OCI-LY7 (cell line): ENCODE measurements around the gene MCF2L2. TPM values are rescaled to one million over a fixed set of nuclear protein-coding genes. Genes with fewer than 3 reads are reported as not detected.

Experiments
- BruUV-seq: library from RNA; stranded (reverse); fragments of 400-500 nt; replicated peaks from 2 replicates; lab custom pipeline; 2021; lab: Mats Ljungman, UMichigan
- CTCF ChIA-PET: fragments of 300-600 bp; sonication (Branson Sonifier 250); formaldehyde crosslinking; loops from one replicate; lab custom pipeline; 2022; ENCODE audit warnings: antibody characterized with exemption; ENCODE audit not compliant: unreplicated experiment; lab: Charles Lee
- POLR2A ChIA-PET: fragments of 300-600 bp; sonication (Branson Sonifier 250); formaldehyde crosslinking; loops from one replicate; lab custom pipeline; 2022; ENCODE audit warnings: antibody characterized with exemption; lab: Charles Lee
- DNase-seq: peaks from one replicate; pipeline ENCODE4 v3.0.0-alpha.2; 2015; ENCODE audit warnings: low spot score
- H2AFZ ChIP-seq: fragments of 200-600 bp; sonication (generic), shearing (Covaris generic); 2 replicates; pipeline ENCODE4 v1.6.1; 2014; ENCODE audit warnings: mild to moderate bottlenecking, antibody characterized with exemption, low read length, moderate library complexity
- H3K27ac ChIP-seq: fragments of 200-600 bp; sonication (generic); 2 replicates; pipeline ENCODE4 v1.5.1; 2014; ENCODE audit warnings: mixed run types, low read depth, mild to moderate bottlenecking, moderate library complexity, low read length, inconsistent platforms; ENCODE audit not compliant: poor library complexity, severe bottlenecking
- H3K36me3 ChIP-seq: fragments of 200-600 bp; sonication (generic); 2 replicates; pipeline ENCODE4 v1.6.1; 2014; ENCODE audit warnings: mild to moderate bottlenecking, antibody characterized with exemption, low read length, moderate library complexity, mixed read lengths; ENCODE audit not compliant: insufficient read depth
- H3K4me1 ChIP-seq: fragments of 200-600 bp; sonication (generic); 2 replicates; pipeline ENCODE4 v1.5.1; 2014; ENCODE audit warnings: mild to moderate bottlenecking, low read length; ENCODE audit not compliant: insufficient read depth, poor library complexity, severe bottlenecking
- H3K4me2 ChIP-seq: fragments of 200-600 bp; sonication (generic); 2 replicates; pipeline ENCODE4 v1.6.1; 2014; ENCODE audit warnings: mild to moderate bottlenecking, low read length
- H3K4me3 ChIP-seq: fragments of 200-600 bp; sonication (generic); 2 replicates; pipeline ENCODE4 v1.5.1; 2014; ENCODE audit warnings: mild to moderate bottlenecking, low read depth, low read length; ENCODE audit not compliant: poor library complexity, severe bottlenecking
- H3K79me2 ChIP-seq: fragments of 200-600 bp; sonication (generic); 2 replicates; pipeline ENCODE4 v1.6.1; 2016; ENCODE audit warnings: low read depth, mild to moderate bottlenecking, low read length, moderate library complexity, mixed read lengths; ENCODE audit not compliant: insufficient read depth
- H3K9me2 ChIP-seq: fragments of 200-600 bp; sonication (generic); 2 replicates; pipeline ENCODE4 v1.6.1; 2016; ENCODE audit warnings: mild to moderate bottlenecking, low read length, mixed read lengths; ENCODE audit not compliant: insufficient read depth
- H3K9me3 ChIP-seq: fragments of 200-600 bp; sonication (generic); 2 replicates; pipeline ENCODE4 v1.6.1; 2014; ENCODE audit warnings: mild to moderate bottlenecking, mixed run types, low read length, mixed read lengths
- H4K20me1 ChIP-seq: fragments of 200-600 bp; sonication (generic); 2 replicates; pipeline ENCODE4 v1.6.1; 2014; ENCODE audit warnings: mild to moderate bottlenecking, antibody characterized with exemption, low read length, moderate library complexity, mixed read lengths; ENCODE audit not compliant: insufficient read depth
- EZH2phosphoT487 ChIP-seq: fragments of 200-600 bp; sonication (generic); IDR thresholded peaks from 2 replicates; pipeline ENCODE4 v1.6.1; 2018; ENCODE audit warnings: low read depth, borderline replicate concordance, mild to moderate bottlenecking, mixed run types, antibody characterized with exemption, low read length, moderate library complexity, mixed read lengths
- intact Hi-C: fragments of 100-400 bp; cut with micrococcal nuclease; formaldehyde crosslinking; loops from one replicate; pipeline ENCODE4 v1.10.0; 2022; ENCODE audit not compliant: unreplicated experiment
- total RNA-seq, 2 experiments: library from RNA; depleted of rRNA in 1 of 2; stranded (reverse); fragments of >200 nt in 1 of 2; shearing (Covaris generic) in 1 of 2; gene quantifications; 2 replicates each; pipeline ENCODE4 v1.2.3, GENCODE V29; 2014 to 2022
- TF ChIP-seq, protein P1 (sequence below): fragments of 200-600 bp; sonication (generic); conservative IDR thresholded peaks from 2 replicates; pipeline ENCODE4 v1.5.1; 2014; ENCODE audit warnings: mild to moderate bottlenecking, antibody characterized with exemption, low read length, moderate library complexity, mixed read lengths

The MCF2L2 gene
- total RNA-seq, 2 experiments from 2014 or later = 6.6 to 8.0 TPM

DNA sequence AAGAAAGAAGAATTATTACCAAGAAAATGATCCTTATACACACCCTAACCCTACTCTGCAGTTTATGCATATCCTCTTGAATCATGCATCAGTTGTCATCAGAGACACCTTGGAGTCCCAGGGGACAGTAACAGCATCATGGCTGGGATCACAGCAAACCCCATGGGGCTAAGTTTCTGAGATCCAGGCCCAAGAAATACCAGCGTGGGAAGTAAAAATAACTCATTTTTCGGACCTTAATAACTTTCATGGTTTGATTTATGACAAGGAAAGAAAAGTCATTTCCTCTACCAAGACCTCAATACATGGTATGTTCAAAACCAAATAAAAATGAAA is 214.2 kb downstream of the MCF2L2 start:
- Histone ChIP-seq H3K9me3 (no peaks in the 10 kb centered on the region), H3K79me2 (no peaks in the 10 kb centered on the region), H3K9me2 (no peaks in the 10 kb centered on the region), H3K4me3 (no peak overlapping the region), H3K4me2 (0 out of 2 replicates have a peak overlapping the region, but pooled peaks have one; percentile 24), H3K27ac (no peak overlapping the region), H3K4me1 (peaks cover 12% of the 10 kb centered on the region), H4K20me1 (no peaks in the 10 kb centered on the region), H3K36me3 (no peaks in the 10 kb centered on the region), H2AFZ (no peak overlapping the region)
- intact Hi-C loops = no loop called here
- ChIA-PET CTCF (no interaction called here), POLR2A (no interaction called here)
- no TSS peak for BruUV-seq
- TF ChIP-seq, protein P1, sequence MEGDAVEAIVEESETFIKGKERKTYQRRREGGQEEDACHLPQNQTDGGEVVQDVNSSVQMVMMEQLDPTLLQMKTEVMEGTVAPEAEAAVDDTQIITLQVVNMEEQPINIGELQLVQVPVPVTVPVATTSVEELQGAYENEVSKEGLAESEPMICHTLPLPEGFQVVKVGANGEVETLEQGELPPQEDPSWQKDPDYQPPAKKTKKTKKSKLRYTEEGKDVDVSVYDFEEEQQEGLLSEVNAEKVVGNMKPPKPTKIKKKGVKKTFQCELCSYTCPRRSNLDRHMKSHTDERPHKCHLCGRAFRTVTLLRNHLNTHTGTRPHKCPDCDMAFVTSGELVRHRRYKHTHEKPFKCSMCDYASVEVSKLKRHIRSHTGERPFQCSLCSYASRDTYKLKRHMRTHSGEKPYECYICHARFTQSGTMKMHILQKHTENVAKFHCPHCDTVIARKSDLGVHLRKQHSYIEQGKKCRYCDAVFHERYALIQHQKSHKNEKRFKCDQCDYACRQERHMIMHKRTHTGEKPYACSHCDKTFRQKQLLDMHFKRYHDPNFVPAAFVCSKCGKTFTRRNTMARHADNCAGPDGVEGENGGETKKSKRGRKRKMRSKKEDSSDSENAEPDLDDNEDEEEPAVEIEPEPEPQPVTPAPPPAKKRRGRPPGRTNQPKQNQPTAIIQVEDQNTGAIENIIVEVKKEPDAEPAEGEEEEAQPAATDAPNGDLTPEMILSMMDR = no peak
- no peak for TF ChIP-seq EZH2phosphoT487
- DNase-seq = peak; percentile 31

DNA sequence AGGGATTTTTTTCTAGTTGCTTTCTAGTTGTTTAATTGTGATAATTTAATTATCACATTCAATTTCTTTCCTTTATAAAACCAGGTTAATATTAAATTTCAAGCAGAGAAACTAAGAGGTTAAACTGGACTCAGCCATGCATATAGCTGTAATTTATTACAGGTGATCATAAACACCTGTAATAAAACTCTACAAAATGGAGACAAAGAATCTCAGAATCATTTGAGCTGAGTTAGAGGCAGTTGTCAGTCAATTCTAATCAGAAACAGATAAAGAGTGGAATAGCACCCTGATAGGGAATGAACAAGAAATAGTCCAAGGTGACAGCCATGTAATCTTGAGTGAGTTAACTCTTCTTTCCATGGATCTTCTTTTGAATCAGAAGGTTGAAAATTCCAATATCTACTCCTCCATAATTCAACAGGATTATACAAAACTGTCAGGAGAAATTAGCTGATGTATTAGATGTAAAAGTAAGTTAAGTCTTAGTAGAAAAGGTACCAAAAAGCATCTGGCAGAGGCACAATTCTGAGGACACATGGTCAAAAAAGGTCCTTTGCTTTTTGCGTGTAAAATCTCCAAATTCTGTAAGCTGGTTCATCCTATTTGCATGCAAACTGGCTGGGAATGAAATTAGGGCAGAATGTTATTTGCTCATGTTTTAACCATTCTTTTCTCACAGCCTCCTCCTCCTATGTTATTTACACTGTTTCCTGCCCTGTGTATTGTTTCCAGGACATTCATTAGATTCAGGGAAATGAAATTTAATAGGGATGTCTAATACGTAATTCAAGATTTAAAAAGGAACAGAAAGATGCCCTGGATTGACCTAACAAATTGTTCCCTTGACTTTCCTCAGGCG is 214.8 kb downstream of the MCF2L2 start:
- DNase-seq = no peak
- no peaks in the 10 kb centered on the region for H3K79me2 ChIP-seq
- ChIA-PET CTCF (no interaction called here), POLR2A (interaction anchor here (0.6 to 0.9 kb wide), 2 partner anchors 9 to 204 kb away, joined by 3 read pairs; no protein-coding TSS in a partner anchor)
- H3K4me2 ChIP-seq = 0 out of 2 replicates have a peak overlapping the region, but pooled peaks have one; percentile 24
- H2AFZ ChIP-seq = no peak overlapping the region
- H3K36me3 ChIP-seq = no peaks in the 10 kb centered on the region
- no TSS peak for BruUV-seq
- H4K20me1 ChIP-seq = no peaks in the 10 kb centered on the region
- H3K9me3 ChIP-seq = no peaks in the 10 kb centered on the region
- no peak overlapping the region for H3K27ac ChIP-seq
- no peak for TF ChIP-seq EZH2phosphoT487
- peaks cover 10% of the 10 kb centered on the region for H3K4me1 ChIP-seq
- no peaks in the 10 kb centered on the region for H3K9me2 ChIP-seq
- intact Hi-C loops = no loop called here
- H3K4me3 ChIP-seq = no peak overlapping the region

DNA sequence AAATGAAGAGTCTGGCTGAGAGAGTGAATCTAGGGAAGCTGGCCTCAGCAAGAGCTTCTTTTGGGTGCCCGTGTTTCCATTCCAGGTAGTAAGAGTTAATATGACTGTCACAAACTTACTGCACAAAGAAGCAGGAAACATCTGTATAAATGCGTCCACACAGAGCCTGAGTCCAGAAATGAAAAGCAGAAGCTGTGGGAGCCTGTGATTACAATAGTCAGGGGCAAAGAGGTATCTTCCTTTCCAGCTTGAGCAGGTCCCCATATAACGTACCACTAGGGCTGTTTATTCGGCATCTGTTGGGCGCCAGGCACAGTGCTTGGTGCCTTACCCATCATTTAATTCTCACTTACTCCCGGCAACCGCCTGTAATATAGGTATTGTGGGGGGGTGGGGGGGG is 215.9 kb downstream of the MCF2L2 start:
- no peaks in the 10 kb centered on the region for H3K79me2 ChIP-seq
- H3K27ac ChIP-seq = no peak overlapping the region
- TF ChIP-seq, protein P1 = no peak
- TF ChIP-seq EZH2phosphoT487 = no peak
- peak; percentile 29 for DNase-seq
- intact Hi-C loops = no loop called here
- POLR2A ChIA-PET = interaction anchor here (0.6 to 0.8 kb wide), 4 partner anchors 9 to 1096 kb away, joined by 3 to 4 read pairs (median 3); no protein-coding TSS in a partner anchor
- no TSS peak for BruUV-seq
- no peaks in the 10 kb centered on the region for H3K9me3 ChIP-seq
- no peak overlapping the region for H3K4me3 ChIP-seq
- CTCF ChIA-PET = no interaction called here
- H3K9me2 ChIP-seq = no peaks in the 10 kb centered on the region
- no peak overlapping the region for H2AFZ ChIP-seq
- H3K4me1 ChIP-seq = peaks cover 8% of the 10 kb centered on the region
- H4K20me1 ChIP-seq = no peaks in the 10 kb centered on the region
- no peak overlapping the region for H3K4me2 ChIP-seq
- no peaks in the 10 kb centered on the region for H3K36me3 ChIP-seq
